HEK293 (cell line): ENCODE results near the gene CLASP2.

Experiments
- GLI4 ChIP-seq: fragments of 450-650 bp; formaldehyde crosslinking; IDR thresholded peaks from 2 replicates; pipeline ENCODE4 v1.5.1; 2016; ENCODE audit warnings: missing biosample characterization, missing genetic modification characterization
- SETDB1 ChIP-seq: IDR thresholded peaks from one replicate; pipeline ENCODE4 v1.6.1; 2017; ENCODE audit warnings: mild to moderate bottlenecking, low read length, moderate library complexity, mixed read lengths; ENCODE audit not compliant: insufficient read length
- SP3 ChIP-seq: fragments of 450-650 bp; formaldehyde crosslinking; IDR thresholded peaks from 2 replicates; pipeline ENCODE4 v1.5.1; 2016; ENCODE audit warnings: missing biosample characterization, missing genetic modification characterization
- ZFP3 ChIP-seq: fragments of 450-650 bp; formaldehyde crosslinking; IDR thresholded peaks from 2 replicates; pipeline ENCODE4 v1.5.1; 2016; ENCODE audit warnings: low read depth, missing biosample characterization, missing genetic modification characterization
- ZIC2 ChIP-seq: fragments of 450-650 bp; formaldehyde crosslinking; IDR thresholded peaks from 2 replicates; pipeline ENCODE4 v1.5.1; 2016; ENCODE audit warnings: missing biosample characterization, missing genetic modification characterization
- ZNF239 ChIP-seq: fragments of 450-650 bp; formaldehyde crosslinking; IDR thresholded peaks from 2 replicates; pipeline ENCODE4 v1.5.1; 2016; ENCODE audit warnings: missing biosample characterization, missing genetic modification characterization
- ZNF37A ChIP-seq: fragments of 450-650 bp; IDR thresholded peaks from 2 replicates; pipeline ENCODE4 v1.5.1; 2018; ENCODE audit warnings: missing biosample characterization, missing genetic modification characterization
- ZNF580 ChIP-seq: fragments of 450-650 bp; formaldehyde crosslinking; IDR thresholded peaks from 2 replicates; pipeline ENCODE4 v1.5.1; 2016; ENCODE audit warnings: missing biosample characterization, missing genetic modification characterization
- ZNF707 ChIP-seq: fragments of 450-650 bp; formaldehyde crosslinking; IDR thresholded peaks from 2 replicates; pipeline ENCODE4 v1.5.1; 2016; ENCODE audit warnings: missing biosample characterization, missing genetic modification characterization
- ZNF830 ChIP-seq: fragments of 450-650 bp; IDR thresholded peaks from 2 replicates; pipeline ENCODE4 v1.5.0; 2018; ENCODE audit warnings: missing biosample characterization, missing genetic modification characterization, low read depth, mild to moderate bottlenecking, moderate library complexity
- TF ChIP-seq, protein P1 (sequence below): fragments of 450-650 bp; formaldehyde crosslinking; IDR thresholded peaks from 2 replicates; pipeline ENCODE4 v1.5.1; 2016; ENCODE audit warnings: missing biosample characterization, missing genetic modification characterization

GRCh38 chr3:33447958-33448357 is 270.1 kb downstream of the CLASP2 start:
- TF ChIP-seq SETDB1 (no peak), GLI4 (tag by site-specific recombination) (no peak), SP3 (tag by site-specific recombination) (no peak), ZNF580 (tag by site-specific recombination) (no peak), ZFP3 (no peak), ZNF707 (tag by site-specific recombination) (no peak), ZNF37A (no peak), ZIC2 (tag by site-specific recombination) (no peak), ZNF239 (tag by site-specific recombination) (no peak), ZNF830 (tag by site-specific recombination) (no peak)
- TF ChIP-seq, protein P1, sequence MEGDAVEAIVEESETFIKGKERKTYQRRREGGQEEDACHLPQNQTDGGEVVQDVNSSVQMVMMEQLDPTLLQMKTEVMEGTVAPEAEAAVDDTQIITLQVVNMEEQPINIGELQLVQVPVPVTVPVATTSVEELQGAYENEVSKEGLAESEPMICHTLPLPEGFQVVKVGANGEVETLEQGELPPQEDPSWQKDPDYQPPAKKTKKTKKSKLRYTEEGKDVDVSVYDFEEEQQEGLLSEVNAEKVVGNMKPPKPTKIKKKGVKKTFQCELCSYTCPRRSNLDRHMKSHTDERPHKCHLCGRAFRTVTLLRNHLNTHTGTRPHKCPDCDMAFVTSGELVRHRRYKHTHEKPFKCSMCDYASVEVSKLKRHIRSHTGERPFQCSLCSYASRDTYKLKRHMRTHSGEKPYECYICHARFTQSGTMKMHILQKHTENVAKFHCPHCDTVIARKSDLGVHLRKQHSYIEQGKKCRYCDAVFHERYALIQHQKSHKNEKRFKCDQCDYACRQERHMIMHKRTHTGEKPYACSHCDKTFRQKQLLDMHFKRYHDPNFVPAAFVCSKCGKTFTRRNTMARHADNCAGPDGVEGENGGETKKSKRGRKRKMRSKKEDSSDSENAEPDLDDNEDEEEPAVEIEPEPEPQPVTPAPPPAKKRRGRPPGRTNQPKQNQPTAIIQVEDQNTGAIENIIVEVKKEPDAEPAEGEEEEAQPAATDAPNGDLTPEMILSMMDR = no peak
